Activated CD4-positive, alpha-beta T cell treated with anti-CD3 and anti-CD28 coated beads, Interleukin-2, amount 50 U/mL, for 24 hours (primary cell): Measurements from ENCODE around the gene INHBE.

Experiments used
- DNase-seq, 2 donors: peaks; one replicate each; pipeline ENCODE4 v3.0.0-alpha.2; 2020; ENCODE audit warnings: low read depth in 1 of 2, low spot score in 1 of 2

The INHBE gene

DNA sequence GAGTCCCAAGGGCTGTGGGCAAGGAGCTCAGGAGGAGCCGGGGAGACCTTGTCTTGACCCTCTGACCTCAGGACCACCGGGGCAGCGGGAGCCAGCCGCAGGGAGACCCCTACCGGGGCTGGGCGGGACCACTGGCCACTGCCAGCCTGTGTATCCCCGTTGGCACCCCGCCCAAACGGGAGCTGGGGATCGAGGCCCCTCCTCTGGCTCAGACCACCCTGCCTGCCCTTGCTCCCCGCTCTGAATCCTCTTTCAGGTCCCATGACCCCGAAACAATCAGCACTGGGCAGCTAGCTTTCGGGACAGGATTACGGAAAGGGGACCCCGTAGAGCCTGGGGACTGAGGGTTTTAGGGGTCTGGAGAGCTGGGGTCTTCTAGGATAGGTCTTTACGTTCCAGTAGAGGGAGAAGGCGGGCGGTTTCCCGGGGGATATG is 5.8 kb downstream of the INHBE start:
- DNase-seq: no peak

DNA sequence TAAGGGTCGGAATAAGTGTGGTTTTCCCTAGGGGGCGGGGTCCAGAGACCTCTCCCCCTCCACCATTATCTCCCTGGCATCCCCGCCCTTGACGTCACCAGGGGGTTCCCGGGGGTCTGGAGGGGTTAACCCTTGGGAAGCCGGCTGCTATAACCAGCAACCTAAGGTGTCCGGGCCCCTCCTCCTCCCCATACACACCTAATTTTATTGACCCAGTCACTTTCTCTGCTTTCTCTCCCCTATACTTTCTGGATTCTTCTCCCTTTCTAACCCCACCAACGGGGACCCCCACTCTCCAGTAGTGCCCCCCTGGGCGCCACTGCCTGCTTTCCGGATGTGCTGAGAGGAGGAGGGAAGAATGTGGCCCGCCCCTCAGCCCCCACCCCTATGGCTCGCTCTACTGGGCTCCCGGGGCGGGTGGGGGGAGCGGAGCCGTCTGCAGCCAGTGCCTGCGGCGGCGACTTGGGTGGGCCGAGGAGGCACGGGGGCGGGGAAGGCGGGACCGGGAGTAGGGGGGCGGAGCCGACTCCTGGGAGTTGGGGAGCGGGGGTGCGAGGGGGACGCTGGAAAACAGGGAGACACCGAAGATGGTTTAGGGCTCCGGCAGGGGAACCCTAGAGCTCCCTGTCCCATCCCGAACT is 6.3 kb downstream of the INHBE start:
- DNase-seq: no peak

DNA sequence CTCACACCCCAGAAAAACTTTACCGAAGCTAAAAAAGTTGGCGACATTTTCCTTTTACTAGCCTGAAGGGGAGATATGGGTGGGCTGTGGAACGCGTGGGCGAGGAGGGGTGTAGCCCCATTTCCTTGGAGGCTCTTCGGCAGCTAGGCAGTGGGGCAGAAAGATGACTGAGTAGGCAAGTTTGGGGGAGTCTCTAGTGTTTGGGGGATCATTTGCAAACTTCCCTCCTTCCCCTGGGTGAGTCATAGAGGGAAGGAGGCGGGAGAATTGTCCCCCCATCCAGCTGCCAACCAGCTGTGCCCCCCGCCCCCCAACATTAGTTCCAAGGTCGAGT is 6.8 kb downstream of the INHBE start:
- DNase-seq: no peak

DNA sequence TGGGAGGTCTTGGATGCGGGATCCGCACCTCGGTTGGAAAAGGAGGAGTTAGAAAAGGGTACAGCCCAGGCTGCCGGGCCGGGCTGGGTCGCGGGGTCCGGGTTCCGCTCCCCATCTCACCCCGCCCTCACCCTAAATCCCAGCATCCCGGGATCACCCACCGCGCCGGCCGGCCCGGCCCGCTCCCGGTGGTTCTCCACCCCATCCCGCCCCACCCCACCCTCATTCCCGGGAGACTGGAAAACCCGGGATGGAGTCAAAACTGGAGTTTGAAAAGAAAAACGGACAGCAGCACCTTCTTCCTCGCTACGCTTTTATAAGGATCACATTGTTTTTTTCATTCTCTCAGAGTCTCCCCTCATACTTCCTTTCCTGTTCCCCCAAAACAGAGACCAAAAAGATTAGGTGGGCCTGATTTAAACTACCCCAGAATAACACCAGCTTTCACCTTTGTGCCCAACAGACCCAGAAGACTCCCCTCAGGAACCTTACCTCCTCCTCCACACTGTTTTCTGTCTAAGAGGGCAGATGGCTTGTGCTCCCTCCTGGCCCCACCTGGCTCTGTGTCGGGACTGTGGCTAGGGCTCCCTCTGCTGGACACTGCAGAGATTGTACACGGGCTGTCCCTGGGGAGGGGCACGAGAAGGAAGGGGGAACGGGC is 7.3 kb downstream of the INHBE start:
- DNase-seq: peak; percentile 79 to 86

DNA sequence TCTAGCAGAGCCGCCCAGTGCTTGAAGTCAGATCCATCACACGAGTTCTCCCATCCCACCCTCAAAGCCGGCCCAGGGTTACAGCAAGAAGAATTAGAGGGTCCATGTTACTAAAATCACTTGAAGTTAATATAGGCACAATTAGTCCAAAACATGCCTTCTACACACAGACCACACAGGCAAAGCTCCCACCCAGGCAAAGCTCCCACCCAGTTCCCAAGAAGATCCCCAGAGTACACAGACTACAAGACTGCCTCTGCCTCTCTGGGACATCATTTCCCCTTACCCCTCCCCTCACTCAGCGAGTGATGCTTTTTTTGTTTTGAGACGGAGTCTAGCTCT is 7.8 kb downstream of the INHBE start:
- no peak for DNase-seq

DNA sequence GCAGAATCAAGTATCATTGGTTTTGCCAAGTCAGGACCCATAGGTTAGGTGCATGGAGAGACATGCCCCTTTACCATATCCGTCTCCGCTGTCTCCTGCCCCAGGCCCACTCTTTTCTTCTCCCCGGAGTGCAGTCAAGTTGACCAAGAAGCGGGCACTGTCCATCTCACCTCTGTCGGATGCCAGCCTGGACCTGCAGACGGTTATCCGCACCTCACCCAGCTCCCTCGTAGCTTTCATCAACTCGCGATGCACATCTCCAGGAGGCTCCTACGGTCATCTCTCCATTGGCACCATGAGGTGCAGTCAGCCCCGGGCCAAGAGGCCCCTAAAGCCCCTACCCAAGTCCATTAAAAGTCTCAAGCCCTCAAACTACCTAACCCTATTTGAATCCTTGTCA is 9.5 kb downstream of the INHBE start:
- no peak for DNase-seq

DNA sequence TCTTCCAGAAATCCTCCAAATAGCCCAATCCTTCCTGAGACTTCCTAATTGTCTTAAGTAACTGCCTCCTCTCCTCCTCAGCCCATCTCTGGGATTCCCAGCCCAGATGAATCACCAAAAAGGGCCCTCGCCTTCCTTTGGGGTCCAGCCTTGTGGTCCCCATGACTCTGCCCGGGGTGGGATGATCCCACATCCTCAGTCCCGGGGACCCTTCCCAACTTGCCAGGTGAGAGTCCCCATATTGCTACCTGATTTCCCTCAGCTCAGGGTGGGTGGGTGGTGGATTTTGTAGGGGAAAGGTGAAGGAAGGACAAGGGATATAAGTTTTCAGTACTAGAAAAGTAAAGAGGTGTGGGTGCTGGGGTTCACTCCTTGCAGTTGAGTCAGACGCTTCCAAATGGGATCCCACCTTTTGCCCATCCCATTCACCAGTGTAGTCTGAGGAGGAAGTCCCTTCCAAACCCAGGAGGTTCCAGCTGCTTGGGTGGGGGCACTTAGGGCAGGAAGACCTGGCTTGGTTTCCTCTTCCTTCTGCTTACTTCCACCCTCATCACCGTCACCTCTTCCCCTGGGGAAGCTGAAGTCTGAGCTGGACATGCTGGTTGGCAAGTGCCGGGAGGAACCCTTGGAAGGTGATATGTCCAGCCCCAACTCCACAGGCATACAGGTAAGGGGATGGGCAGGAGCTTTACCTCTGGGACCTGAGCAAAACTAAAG is 10.1 kb downstream of the INHBE start:
- no peak for DNase-seq

DNA sequence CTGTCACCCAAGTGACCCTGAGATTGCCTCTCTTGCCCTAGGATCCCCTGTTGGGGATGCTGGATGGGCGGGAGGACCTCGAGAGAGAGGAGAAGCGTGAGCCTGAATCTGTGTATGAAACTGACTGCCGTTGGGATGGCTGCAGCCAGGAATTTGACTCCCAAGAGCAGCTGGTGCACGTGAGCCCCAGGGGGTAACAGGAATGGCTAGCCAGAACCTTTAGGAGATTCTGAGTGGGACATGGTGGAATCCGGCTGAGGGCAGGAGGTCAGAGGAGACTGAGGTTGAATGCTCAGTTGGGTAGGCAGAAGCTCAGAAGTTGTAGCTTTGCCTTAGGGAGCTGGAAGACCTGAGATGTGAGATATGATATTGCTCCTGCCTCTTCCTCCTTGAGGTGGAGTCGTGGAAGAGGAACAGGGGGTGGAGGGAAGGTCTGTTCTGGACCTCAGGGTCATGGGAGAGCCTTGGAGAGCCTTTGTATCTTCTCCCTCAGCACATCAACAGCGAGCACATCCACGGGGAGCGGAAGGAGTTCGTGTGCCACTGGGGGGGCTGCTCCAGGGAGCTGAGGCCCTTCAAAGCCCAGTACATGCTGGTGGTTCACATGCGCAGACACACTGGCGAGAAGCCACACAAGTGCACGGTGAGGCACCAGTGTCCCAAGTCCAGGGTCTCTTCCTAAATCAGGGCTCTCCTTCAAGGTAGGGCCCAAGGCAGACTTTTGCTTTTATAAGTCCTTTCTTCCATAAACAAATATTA is 10.8 kb downstream of the INHBE start:
- no peak for DNase-seq

DNA sequence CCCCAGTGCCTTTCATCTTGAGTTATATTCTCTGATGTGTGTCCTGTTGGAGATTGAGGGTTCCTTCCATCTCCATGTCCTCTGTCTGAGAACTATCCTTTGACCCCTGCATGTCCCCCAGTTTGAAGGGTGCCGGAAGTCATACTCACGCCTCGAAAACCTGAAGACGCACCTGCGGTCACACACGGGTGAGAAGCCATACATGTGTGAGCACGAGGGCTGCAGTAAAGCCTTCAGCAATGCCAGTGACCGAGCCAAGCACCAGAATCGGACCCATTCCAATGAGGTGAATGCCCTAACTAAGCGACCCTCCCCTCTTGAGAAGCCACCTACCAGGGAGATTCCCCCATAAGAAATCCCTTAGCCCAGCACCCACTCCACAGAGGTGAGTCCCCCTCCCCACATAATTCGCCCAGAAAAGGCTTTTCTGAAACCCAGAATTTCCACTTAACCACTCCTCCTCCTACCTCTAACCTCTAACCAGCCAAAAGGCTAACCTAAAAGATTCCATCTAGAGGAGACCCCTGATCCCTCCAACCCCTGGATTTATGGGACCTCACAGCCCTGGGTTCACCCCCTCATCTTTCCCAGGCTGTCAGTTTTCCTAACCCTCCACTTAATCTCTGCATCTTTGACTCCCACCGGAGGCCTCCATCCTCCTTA is 12.2 kb downstream of the INHBE start:
- DNase-seq: no peak

DNA sequence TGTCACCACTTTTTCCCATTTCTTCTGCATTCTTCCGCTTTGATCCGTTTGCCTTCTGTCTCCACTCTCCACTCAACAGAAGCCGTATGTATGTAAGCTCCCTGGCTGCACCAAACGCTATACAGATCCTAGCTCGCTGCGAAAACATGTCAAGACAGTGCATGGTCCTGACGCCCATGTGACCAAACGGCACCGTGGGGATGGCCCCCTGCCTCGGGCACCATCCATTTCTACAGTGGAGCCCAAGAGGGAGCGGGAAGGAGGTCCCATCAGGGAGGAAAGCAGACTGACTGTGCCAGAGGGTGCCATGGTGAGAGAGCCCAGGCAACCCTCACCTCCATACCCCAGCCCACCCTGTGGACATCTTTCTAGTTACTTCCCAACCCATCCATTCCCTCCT is 12.8 kb downstream of the INHBE start:
- no peak for DNase-seq

DNA sequence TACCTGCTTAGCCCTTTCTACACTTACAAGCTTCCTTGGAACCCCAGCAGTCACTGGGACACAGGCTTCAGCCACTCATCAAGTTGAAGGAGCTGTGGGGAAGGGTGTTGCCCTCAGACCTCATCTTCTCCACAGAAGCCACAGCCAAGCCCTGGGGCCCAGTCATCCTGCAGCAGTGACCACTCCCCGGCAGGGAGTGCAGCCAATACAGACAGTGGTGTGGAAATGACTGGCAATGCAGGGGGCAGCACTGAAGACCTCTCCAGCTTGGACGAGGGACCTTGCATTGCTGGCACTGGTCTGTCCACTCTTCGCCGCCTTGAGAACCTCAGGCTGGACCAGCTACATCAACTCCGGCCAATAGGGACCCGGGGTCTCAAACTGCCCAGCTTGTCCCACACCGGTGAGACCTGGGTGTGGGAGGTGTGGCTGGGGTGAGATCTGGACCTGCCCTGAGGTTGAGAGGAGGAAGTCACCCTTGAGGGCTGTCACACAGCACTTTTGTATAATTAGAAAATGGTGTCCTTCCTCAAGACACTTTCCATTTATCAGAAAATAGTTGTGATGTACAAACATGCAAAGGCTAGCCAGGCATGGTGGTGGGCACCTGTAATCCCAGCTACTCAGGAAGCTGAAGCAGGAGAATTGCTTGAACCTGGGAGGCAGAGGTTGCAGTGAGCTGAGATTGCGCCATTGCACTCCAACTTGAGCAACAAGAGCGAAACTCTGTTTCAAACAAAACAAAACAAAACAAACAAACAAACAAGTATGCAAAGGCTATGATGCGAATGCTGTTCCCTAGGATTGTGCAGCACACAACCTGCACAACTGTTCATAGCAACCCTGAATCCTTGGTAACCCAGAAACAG is 14.4 kb downstream of the INHBE start:
- DNase-seq: no peak

DNA sequence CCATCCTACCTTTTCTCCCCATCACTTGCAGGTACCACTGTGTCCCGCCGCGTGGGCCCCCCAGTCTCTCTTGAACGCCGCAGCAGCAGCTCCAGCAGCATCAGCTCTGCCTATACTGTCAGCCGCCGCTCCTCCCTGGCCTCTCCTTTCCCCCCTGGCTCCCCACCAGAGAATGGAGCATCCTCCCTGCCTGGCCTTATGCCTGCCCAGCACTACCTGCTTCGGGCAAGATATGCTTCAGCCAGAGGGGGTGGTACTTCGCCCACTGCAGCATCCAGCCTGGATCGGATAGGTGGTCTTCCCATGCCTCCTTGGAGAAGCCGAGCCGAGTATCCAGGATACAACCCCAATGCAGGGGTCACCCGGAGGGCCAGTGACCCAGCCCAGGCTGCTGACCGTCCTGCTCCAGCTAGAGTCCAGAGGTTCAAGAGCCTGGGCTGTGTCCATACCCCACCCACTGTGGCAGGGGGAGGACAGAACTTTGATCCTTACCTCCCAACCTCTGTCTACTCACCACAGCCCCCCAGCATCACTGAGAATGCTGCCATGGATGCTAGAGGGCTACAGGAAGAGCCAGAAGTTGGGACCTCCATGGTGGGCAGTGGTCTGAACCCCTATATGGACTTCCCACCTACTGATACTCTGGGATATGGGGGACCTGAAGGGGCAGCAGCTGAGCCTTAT is 15.3 kb downstream of the INHBE start:
- DNase-seq: no peak

DNA sequence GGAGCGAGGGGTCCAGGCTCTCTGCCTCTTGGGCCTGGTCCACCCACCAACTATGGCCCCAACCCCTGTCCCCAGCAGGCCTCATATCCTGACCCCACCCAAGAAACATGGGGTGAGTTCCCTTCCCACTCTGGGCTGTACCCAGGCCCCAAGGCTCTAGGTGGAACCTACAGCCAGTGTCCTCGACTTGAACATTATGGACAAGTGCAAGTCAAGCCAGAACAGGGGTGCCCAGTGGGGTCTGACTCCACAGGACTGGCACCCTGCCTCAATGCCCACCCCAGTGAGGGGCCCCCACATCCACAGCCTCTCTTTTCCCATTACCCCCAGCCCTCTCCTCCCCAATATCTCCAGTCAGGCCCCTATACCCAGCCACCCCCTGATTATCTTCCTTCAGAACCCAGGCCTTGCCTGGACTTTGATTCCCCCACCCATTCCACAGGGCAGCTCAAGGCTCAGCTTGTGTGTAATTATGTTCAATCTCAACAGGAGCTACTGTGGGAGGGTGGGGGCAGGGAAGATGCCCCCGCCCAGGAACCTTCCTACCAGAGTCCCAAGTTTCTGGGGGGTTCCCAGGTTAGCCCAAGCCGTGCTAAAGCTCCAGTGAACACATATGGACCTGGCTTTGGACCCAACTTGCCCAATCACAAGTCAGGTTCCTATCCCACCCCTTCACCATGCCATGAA is 16.0 kb downstream of the INHBE start:
- DNase-seq: no peak

DNA sequence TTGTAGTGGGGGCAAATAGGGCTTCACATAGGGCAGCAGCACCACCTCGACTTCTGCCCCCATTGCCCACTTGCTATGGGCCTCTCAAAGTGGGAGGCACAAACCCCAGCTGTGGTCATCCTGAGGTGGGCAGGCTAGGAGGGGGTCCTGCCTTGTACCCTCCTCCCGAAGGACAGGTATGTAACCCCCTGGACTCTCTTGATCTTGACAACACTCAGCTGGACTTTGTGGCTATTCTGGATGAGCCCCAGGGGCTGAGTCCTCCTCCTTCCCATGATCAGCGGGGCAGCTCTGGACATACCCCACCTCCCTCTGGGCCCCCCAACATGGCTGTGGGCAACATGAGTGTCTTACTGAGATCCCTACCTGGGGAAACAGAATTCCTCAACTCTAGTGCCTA is 16.6 kb downstream of the INHBE start:
- no peak for DNase-seq

DNA sequence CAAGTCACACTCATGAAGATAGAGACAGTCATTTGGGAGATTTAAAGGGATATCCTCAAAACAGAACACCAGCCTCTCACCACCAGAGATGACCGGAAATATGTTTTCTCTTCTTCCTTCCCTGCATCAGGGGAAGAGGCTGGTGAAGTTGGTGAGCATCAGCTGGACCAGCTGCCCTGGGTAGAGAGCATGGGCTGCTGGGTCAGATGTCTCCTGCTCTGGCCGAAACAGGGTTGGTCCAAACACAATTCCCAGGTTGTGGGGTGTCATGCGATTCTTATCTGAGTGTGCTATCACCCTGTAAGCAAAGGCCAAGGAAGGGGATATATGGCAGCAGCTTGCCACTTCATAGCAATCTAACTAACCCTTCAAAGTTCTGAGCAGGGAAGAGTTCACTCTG is 17.3 kb downstream of the INHBE start:
- no peak for DNase-seq

DNA sequence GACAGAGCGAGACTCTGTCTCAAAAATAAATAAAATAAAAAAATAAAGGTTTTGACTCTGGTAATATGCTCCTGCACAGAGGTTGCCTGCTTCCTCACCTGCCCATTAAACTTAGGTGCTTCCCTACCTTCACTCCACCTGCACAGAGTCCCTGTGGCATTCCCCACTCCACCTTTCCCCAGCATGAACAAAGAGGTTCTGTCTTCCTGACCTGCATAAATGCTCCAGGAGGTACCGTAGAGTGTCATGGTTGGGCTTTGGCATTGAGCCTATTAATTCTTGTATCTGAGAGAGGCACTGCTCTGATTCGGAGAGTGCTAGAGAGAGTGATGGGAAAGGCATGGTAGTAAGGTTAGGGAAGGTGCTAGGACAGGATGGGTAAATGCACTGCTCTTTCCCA is 18.3 kb downstream of the INHBE start:
- DNase-seq: no peak

DNA sequence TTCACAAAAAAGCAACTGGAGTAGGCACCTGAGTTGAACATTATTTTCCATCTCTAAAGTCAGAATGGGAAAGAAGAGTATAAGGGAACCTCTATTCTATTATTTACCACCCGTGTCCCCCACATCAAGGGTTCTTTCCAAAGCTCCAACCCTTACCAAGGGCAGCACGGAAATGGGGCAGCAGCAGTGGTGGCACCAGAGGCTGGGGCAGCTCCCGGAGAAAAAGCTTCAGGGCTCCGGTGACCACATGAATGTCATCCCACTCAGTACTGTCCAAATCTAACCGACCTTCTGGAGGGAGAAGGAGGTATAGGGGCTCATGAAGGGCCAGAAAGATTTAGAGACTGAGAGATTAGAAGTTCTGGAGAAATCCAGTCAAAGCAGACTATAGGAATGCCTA is 18.8 kb downstream of the INHBE start:
- DNase-seq: no peak

DNA sequence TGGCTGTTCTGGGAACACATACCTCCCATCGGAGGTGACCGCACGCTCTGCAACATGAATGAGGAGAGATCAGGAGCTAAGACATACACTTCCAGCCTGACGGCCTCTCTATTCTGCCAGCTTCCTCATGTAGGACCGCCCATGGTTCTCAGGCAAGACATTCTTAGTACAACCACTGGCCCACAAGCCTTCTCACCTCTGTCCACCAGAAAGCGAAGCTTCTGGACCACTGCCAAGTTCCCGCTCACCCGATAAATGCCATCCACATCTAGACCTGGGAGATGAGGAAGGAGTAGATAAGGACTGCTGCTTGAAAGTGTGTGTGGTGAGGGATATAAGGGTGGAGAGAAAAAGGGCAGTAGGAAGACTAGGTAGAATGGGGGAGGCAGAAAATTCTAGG is 19.3 kb downstream of the INHBE start:
- DNase-seq: no peak

DNA sequence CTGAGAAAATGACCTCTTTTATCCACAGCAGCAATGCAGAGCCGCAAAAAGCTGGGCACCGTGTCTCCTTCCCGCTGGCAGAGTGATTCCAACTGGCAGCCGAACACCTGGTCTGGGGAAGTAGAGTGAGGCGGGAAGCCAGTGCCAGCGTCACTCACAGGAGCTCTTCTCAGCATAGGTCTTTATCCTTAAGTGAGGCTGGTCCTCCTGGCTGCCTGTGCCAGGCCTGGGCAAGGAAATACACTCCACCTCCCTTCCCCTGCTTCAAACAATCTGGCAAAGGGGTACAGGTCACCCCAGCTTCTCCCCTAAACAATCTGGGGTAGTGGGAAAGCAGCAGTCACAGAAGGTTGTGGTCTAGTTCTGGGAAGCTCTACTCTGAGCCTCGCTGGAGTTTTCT is 19.8 kb downstream of the INHBE start:
- no peak for DNase-seq
